CD4-positive, alpha-beta T cell treated with Interleukin-6 at 100 ng/mL for 8 hours (primary cell): ENCODE measurements around the gene RANBP6.

ENCODE experiments used
- DNase-seq: peaks from one replicate; pipeline ENCODE4 v3.0.0-alpha.2; 2020; ENCODE audit warnings: mixed read lengths, low spot score

The RANBP6 gene

GRCh38 chr9:6007058-6007769 is 8.2 kb downstream of the RANBP6 start:
- peak; percentile 92 for DNase-seq

GRCh38 chr9:6006749-6007057 is 8.7 kb downstream of the RANBP6 start:
- DNase-seq, result no peak

- DNase-seq, result no peak
Observed at GRCh38 chr9:6000955-6001354, 14.5 kb downstream of the RANBP6 start.

- DNase-seq, result no peak
Observed at GRCh38 chr9:5999443-6000101, 15.9 kb downstream of the RANBP6 start.

- DNase-seq, result no peak
Observed at GRCh38 chr9:5994493-5994892, 20.9 kb downstream of the RANBP6 start.

GRCh38 chr9:5988265-5988664 is 27.2 kb downstream of the RANBP6 start:
- DNase-seq, result no peak

- no peak for DNase-seq
Observed at GRCh38 chr9:5983042-5983441, 32.4 kb downstream of the RANBP6 start.

- DNase-seq, result no peak
Observed at GRCh38 chr9:5982317-5982716, 33.1 kb downstream of the RANBP6 start.

- DNase-seq, result no peak
Observed at GRCh38 chr9:5978523-5978922, 36.9 kb downstream of the RANBP6 start.

GRCh38 chr9:5976674-5977397 is 38.6 kb downstream of the RANBP6 start:
- DNase-seq, result no peak

- DNase-seq, result no peak
Observed at GRCh38 chr9:5971740-5972139, 43.7 kb downstream of the RANBP6 start.
